T-helper 1 cell treated with Interleukin-12 subunit alpha and Interleukin-12 subunit beta and Interleukin-4 antibody, amounts not matched to agents 30 μg/mL and 1 μg/mL, for 36 hours (primary cell): Measurements from ENCODE around the gene SLC6A13.
"Not testable (repeated sequence)": the region's sequence is repeated elsewhere in the genome, so short reads cannot be mapped to it uniquely, and the experiment has no call there.

Experiments
- H3K27ac Mint-ChIP-seq: one replicate; pipeline ENCODE4 v1.8.0; 2021; ENCODE audit warnings: mild to moderate bottlenecking, mixed read lengths
- H3K27me3 Mint-ChIP-seq: one replicate; pipeline ENCODE4 v1.8.0; 2021; ENCODE audit warnings: low read depth, mixed read lengths
- H3K36me3 Mint-ChIP-seq: one replicate; pipeline ENCODE4 v1.8.0; 2021; ENCODE audit warnings: low read depth, mixed read lengths
- H3K4me1 Mint-ChIP-seq: one replicate; pipeline ENCODE4 v1.8.0; 2021; ENCODE audit warnings: low read depth, mixed read lengths
- H3K4me3 Mint-ChIP-seq: one replicate; pipeline ENCODE4 v1.8.0; 2021; ENCODE audit warnings: mild to moderate bottlenecking, moderate library complexity, mixed read lengths
- H3K9me3 Mint-ChIP-seq: one replicate; pipeline ENCODE4 v1.8.0; 2021; ENCODE audit warnings: mixed read lengths

Gene SLC6A13

DNA sequence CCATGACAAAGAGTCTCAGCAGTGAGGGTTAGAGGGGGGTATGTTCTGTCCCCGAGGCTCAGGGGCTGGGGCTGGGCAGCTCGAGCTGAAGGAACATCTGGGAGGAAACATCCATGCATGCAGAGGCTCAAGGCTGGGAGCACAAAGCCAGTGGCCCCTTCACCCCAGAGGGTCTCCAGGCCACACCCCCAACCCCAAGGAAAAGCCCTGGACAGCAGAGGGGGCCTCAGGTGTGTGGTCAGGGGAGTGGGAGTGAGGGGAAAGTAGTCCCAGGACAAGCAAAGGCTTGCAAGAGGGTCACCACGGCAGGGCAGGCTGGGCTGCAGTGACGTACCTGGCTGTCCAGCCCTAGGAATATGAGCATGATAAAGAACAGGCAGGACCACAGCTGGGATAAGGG lies 66.2 kb downstream of the SLC6A13 start:
- no peak overlapping the region for H3K4me3 Mint-ChIP-seq
- H3K27ac Mint-ChIP-seq, result no peak overlapping the region
- no peaks in the 10 kb centered on the region for H3K9me3 Mint-ChIP-seq
- H3K36me3 Mint-ChIP-seq, result no peaks in the 10 kb centered on the region
- H3K4me1 Mint-ChIP-seq, result no peaks in the 10 kb centered on the region
- peaks cover 4% of the 10 kb centered on the region for H3K27me3 Mint-ChIP-seq

DNA sequence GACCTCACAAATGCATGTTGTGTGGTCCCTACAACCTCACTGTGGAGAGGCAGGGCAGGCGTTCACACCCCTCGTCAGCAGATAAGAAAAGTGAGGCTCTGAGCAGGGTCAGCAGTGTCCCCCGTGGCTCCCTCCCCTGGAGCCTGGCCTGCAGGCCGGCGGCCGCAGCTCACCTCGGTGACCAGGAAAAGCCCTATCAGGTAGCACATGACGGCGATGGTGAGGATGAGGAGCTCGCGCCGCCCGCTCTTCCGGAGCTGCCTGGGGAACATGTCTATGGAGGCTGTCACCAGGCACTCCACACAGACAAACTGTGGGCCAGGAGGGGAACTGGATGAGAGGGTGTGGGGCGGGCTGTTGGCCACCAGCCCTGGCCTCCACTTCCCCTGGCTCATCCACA lies 66.7 kb downstream of the SLC6A13 start:
- no peaks in the 10 kb centered on the region for H3K36me3 Mint-ChIP-seq

DNA sequence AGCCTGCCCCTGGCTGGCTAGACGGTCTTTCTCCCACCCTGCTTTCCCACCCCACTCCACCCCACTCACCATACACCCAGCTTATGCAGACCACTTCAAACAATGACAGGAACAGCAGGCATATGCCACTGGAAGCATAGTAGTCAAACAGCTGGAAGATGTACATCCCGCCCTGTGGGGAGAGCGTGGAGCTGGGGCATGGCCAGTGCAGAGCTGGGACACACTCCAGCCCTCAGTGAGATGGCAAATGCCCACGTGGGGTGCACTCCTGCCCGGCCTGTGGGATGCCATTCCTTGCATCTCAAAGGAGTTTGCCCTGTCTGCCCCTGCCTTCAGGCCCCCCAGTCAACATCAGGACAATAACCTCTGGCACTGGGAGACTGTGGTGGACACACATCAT lies 67.5 kb downstream of the SLC6A13 start:
- Mint-ChIP-seq H3K36me3 (no peaks in the 10 kb centered on the region), H3K9me3 (no peaks in the 10 kb centered on the region), H3K4me1 (no peaks in the 10 kb centered on the region), H3K27me3 (peaks cover 6% of the 10 kb centered on the region), H3K4me3 (no peak overlapping the region), H3K27ac (no peak overlapping the region)

More for the DNA sequence above, 66.7 kb downstream of the SLC6A13 start:
- Mint-ChIP-seq H3K4me3 (no peak overlapping the region), H3K4me1 (no peaks in the 10 kb centered on the region), H3K27ac (no peak overlapping the region), H3K9me3 (no peaks in the 10 kb centered on the region), H3K27me3 (peaks cover 4% of the 10 kb centered on the region)

DNA sequence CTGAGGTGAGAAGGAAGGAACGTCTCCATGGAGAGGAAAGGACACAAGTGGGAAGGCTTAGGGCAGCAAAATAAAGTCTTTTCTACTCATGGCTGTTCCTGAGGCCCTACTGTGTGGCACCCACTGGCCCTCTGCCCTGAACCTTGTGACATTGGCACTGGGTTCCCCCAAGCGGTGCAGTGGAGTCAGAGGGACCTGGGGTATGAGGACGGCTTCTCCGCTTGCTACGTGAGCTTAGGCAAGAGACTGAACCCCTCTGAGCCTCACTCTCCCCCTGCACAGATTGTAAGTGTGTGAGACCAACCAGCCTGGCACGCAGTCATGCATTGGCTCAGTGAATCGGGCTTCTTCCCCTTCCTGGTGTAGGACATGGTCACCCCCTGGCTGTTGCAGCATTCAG lies 68.4 kb downstream of the SLC6A13 start:
- H3K4me3 Mint-ChIP-seq, result no peak overlapping the region
- no peak overlapping the region for H3K27ac Mint-ChIP-seq
- H3K36me3 Mint-ChIP-seq, result no peaks in the 10 kb centered on the region
- peaks cover 9% of the 10 kb centered on the region for H3K27me3 Mint-ChIP-seq
- H3K4me1 Mint-ChIP-seq, result no peaks in the 10 kb centered on the region
- H3K9me3 Mint-ChIP-seq, result no peaks in the 10 kb centered on the region

DNA sequence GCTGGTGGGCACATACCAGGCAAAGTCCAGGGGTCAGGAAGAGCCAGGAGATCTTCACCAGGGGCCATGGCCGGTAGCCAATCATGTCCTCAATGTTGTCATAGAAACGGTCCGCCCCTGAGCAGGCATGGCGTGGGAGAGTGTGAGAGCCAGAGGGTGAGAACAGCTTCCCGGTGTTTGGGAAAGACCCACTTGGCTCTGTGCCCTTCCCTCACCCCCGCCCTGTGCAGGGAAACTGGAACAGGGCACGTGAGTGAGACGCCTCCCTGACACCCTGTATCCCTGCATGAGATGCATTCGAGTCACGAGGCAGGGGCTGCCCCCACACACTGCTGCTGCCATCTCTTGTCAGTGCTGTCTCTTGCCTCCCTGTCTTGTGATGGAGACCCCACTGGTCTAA lies 69.4 kb downstream of the SLC6A13 start:
- no peaks in the 10 kb centered on the region for H3K9me3 Mint-ChIP-seq
- H3K4me1 Mint-ChIP-seq, result peaks cover 2% of the 10 kb centered on the region
- no peaks in the 10 kb centered on the region for H3K36me3 Mint-ChIP-seq
- no peak overlapping the region for H3K27ac Mint-ChIP-seq
- H3K4me3 Mint-ChIP-seq, result no peak overlapping the region
- H3K27me3 Mint-ChIP-seq, result peaks cover 9% of the 10 kb centered on the region

DNA sequence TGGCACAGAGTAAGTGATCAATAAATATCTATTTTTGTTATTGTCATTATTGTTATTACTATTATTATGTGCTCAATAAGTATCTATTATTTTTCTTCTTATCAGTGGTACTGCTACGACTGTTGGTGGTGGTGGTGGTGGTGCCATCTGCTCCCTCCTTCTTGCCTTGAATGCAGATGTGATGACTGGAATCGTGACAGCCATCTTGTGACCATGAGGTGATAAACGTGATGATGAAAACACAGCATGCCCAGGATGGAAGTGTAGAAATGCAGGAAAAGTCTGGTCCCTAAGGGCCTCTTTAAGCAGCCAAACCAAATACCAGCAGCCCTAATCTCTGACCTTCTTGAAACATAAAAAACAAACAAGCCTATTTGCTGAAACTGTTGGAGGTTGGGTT lies 71.1 kb downstream of the SLC6A13 start:
- no peaks in the 10 kb centered on the region for H3K9me3 Mint-ChIP-seq
- H3K27me3 Mint-ChIP-seq, result peaks cover 5% of the 10 kb centered on the region
- H3K4me1 Mint-ChIP-seq, result peaks cover 2% of the 10 kb centered on the region
- no peak overlapping the region for H3K4me3 Mint-ChIP-seq
- H3K36me3 Mint-ChIP-seq, result no peaks in the 10 kb centered on the region
- H3K27ac Mint-ChIP-seq, result no peak overlapping the region

DNA sequence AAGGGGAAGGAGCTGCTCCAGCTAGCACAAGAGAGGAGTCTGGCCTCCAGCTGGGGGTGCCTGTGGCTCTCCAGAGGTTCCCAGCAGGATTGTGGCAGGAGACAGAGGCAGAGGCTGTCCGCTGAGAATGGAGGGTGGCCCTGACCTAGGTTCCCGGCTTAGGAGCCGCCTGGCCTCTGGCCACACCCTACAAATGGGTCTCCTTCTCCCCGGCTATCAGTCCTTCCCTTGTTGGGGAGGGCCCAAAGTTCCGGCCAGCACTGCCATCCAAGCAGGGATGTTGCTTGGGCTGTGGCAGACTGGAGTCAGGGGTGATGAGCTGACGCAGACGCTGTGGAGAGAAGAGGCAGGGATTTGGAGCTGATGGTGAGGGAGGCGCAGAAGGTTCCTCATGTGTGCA lies 71.8 kb downstream of the SLC6A13 start:
- Mint-ChIP-seq H3K4me3 (no peak overlapping the region), H3K27me3 (peaks cover 5% of the 10 kb centered on the region)

DNA sequence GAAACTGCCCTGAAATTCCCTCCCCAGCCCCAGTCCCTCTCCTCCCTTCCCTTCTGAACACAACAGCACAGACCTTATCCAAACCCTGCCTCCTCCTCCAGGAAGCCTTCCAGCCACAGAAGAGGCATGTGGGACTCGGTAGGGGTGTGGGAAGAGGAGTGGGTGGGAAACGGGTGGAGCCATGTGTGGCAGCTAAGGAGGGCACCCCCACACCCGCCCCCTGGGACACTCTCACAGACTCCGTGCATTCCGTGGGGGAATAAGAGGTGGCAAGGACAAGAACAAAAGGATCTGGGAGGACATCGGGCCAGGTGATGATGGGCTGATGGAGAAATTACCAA lies 73.0 kb downstream of the SLC6A13 start:
- peaks cover 5% of the 10 kb centered on the region for H3K27me3 Mint-ChIP-seq
- no peaks in the 10 kb centered on the region for H3K9me3 Mint-ChIP-seq
- no peaks in the 10 kb centered on the region for H3K36me3 Mint-ChIP-seq
- no peak overlapping the region for H3K4me3 Mint-ChIP-seq
- H3K27ac Mint-ChIP-seq, result no peak overlapping the region
- peaks cover 2% of the 10 kb centered on the region for H3K4me1 Mint-ChIP-seq

More for the DNA sequence above, 71.8 kb downstream of the SLC6A13 start:
- Mint-ChIP-seq H3K4me1 (peaks cover 2% of the 10 kb centered on the region), H3K36me3 (no peaks in the 10 kb centered on the region), H3K9me3 (no peaks in the 10 kb centered on the region), H3K27ac (no peak overlapping the region)

DNA sequence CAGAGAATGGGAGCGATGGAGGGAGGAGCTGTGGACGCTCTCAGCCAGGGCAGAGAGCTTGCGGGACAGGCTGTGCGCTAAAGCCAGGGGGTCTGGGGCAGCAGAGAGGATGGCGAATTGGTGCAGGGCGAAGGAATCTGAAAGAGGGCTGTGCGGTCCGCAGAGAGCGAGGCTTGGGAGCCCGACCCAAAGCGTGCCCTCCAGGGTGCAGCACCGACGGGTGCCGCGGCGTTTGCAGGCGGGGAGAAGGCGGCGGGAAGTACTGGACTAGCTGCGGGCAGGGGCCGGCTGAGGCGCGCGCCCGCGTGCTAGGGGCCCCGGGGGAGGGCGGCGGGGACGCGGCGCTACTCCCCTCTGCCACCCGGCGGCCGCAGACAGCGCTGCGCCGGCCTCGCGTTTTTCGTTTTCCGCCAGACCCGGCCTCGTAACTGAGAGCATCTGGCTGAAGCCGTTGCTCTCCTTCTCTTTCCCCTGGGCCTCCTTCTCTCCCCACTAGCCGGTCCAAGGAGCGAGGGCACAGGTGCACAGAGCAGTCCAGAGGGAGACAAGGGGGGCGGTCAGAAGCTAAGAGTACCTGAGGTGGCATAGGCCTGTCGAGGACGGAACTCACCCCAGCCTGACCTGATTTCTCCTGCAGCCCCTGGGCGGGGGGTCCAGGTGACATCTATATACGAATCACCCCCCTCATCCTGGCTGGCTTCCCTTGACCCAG lies 73.6 kb downstream of the SLC6A13 start:
- no peaks in the 10 kb centered on the region for H3K9me3 Mint-ChIP-seq
- peaks cover 2% of the 10 kb centered on the region for H3K4me1 Mint-ChIP-seq
- H3K27me3 Mint-ChIP-seq, result peaks cover 5% of the 10 kb centered on the region
- H3K4me3 Mint-ChIP-seq, result peak overlapping the region; percentile 69
- no peak overlapping the region for H3K27ac Mint-ChIP-seq
- no peaks in the 10 kb centered on the region for H3K36me3 Mint-ChIP-seq

DNA sequence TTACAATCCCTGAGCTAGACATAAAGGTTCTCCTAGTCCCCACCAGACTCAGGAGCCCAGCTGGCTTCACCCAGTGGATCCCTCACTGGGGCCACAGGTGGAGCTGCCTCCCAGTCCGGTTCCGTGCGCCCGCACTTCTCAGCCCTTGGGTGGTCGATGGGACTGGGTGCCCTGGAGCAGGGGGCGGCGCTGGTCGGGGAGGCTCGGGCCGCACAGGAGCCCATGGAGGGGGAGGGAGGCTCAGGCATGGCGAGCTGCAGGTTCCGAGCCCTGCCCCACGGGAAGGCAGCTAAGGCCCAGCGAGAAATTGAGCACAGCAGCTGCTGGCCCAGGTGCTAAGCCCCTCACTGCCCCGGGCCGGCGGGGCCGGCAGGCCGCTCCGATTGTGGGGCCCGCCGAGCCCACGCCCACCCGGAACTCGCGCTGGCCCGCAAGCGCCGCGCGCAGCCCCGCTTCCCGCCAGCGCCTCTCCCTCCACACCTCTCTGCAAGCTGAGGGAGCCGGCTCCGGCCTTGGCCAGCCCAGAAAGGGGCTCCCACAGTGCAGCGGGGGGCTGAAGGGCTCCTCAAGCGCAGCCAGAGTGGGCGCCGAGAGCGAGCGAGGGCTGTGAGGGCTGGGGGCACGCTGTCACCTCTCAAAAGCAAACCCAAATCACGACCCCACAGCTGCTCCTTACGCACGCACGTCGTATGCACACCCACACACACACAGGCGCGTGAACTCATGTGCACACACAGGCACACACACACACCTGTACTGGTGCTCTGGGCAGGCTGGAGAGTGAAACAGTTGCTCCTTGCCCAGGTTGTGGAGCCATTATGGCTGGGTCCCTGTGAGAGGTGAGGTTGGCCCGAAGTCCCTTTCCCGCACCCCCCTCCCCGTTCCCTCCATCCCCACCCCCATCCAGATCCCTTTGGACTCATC lies 74.4 kb downstream of the SLC6A13 start:
- not testable (repeated sequence) for H3K36me3 Mint-ChIP-seq, H3K27ac Mint-ChIP-seq, H3K27me3 Mint-ChIP-seq, H3K9me3 Mint-ChIP-seq, H3K4me1 Mint-ChIP-seq
- H3K4me3 Mint-ChIP-seq, result peak overlapping the region; percentile 69

DNA sequence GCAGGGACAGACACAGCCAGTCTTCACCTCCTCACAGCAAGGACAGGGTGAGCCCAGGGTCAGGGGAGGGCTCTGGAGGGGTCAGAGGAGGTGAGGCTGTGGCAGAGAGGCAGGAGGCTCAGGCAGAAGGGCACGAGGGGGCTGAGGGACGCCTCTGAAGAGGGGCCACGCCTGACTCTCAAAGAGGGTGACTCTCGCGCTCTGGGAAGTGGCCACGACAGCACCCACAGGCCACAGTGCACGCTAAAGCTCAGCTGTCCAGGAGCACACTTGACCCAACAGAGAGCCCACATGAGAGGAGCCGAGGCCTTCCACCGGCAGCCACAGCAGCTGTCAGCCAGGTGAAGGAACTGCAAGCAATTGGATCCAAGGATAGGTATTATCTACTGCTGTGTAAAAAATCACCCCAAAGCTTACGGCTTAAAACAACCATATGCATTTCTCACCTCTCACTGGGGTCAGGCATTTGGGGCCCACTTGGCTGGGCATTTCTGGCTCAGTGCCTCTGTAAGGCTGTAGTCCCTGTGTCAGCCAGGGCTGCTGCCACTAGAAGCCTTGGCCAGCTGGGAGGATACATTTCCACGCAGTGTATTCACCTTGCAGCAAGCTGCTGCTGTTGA lies 76.5 kb downstream of the SLC6A13 start:
- H3K9me3 Mint-ChIP-seq, result no peaks in the 10 kb centered on the region
- H3K36me3 Mint-ChIP-seq, result no peaks in the 10 kb centered on the region
- H3K27ac Mint-ChIP-seq, result no peak overlapping the region
- peaks cover 5% of the 10 kb centered on the region for H3K27me3 Mint-ChIP-seq
- H3K4me1 Mint-ChIP-seq, result peaks cover 2% of the 10 kb centered on the region
- H3K4me3 Mint-ChIP-seq, result no peak overlapping the region

DNA sequence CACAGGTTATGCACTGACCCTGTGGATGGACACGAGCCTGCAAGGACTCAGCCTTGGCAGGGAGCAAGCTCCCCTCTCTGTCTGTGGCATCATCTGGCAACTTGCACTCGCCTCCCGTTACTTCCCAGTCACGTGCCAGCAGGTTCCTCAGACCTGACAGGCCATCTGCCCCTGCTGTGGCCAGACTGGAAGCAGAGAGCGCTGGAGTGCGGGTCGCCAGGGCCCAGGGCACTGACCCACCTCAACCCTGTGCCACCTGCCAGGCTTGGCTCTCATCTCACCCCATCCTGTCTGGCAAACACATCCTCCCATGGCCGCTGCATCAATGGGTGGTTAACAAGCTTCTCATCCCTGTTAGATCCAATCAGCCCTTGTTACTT lies 77.1 kb downstream of the SLC6A13 start:
- Mint-ChIP-seq H3K4me1 (peaks cover 2% of the 10 kb centered on the region), H3K9me3 (no peaks in the 10 kb centered on the region), H3K27ac (no peak overlapping the region), H3K4me3 (no peak overlapping the region), H3K27me3 (peaks cover 5% of the 10 kb centered on the region), H3K36me3 (no peaks in the 10 kb centered on the region)

DNA sequence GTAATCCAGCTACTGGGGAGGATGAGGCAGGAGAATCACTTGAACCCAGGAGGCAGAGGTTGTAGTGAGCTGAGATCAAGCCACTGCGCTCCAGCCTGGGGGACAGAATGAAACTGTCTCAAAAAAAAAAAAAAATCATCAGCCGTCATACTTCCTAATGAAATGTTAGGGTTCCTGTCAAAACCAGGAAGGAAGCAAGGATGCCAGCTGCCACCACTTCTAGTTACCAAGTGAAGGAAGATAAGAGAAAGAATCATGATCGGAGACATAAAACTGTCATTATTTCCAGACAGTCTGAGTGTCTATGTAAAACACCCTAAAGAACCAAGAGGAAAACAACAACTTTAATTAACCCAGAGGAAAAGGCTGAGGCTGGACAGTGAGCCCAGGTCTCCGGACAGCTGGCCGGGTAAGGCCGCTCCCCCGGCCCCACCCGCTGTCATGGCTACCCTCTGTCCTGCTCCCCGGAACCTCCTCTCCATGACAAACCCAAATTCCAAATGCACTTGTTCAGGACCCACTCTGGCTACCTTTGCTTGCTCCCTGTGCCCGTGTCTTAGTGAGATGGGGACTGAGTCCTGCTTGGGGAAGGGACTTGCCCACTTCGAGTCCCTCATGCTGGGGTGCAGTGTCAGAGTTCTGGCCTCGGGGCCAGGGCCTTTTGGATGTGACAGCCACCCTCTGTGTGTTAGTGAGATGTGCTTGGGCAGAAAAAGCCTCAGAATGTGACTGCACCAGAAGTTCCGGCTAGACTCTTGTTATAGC lies 77.6 kb downstream of the SLC6A13 start:
- peaks cover 1% of the 10 kb centered on the region for H3K27me3 Mint-ChIP-seq
- no peaks in the 10 kb centered on the region for H3K9me3 Mint-ChIP-seq
- peaks cover 4% of the 10 kb centered on the region for H3K4me1 Mint-ChIP-seq
- no peak overlapping the region for H3K4me3 Mint-ChIP-seq
- H3K27ac Mint-ChIP-seq, result no peak overlapping the region
- H3K36me3 Mint-ChIP-seq, result no peaks in the 10 kb centered on the region

DNA sequence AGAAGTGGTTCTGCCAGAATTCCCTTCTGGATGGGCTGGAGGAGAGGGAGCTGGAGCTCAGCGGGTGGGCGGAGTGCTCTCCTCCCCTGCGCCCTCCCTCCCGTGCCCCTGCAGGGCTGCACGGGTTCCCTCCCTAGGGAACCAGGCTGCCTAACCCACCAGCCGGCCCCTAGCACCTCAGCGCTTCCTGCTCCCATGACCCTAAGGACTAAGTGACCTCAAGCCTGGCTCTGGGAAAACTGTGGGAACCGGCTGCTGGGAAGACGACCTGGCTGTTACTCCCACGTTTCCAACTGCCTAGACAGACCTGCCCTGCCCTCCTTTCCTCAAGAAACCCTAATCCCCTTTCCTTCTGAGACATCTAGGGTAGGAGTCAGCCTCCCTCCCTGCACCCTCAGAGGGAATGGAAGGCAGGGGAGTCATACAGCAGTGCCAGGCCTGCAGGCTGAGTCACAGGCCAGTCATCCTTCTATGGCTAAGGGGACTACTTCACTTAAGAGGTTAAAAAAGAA lies 80.2 kb downstream of the SLC6A13 start:
- H3K4me1 Mint-ChIP-seq, result peaks cover 1% of the 10 kb centered on the region
- H3K27me3 Mint-ChIP-seq, result no peaks in the 10 kb centered on the region
- H3K36me3 Mint-ChIP-seq, result no peaks in the 10 kb centered on the region

More for the DNA sequence above, 80.2 kb downstream of the SLC6A13 start:
- Mint-ChIP-seq H3K9me3 (no peaks in the 10 kb centered on the region), H3K4me3 (no peak overlapping the region), H3K27ac (no peak overlapping the region)
